Measurements from ENCODE around the gene NLRC3.

DNA sequence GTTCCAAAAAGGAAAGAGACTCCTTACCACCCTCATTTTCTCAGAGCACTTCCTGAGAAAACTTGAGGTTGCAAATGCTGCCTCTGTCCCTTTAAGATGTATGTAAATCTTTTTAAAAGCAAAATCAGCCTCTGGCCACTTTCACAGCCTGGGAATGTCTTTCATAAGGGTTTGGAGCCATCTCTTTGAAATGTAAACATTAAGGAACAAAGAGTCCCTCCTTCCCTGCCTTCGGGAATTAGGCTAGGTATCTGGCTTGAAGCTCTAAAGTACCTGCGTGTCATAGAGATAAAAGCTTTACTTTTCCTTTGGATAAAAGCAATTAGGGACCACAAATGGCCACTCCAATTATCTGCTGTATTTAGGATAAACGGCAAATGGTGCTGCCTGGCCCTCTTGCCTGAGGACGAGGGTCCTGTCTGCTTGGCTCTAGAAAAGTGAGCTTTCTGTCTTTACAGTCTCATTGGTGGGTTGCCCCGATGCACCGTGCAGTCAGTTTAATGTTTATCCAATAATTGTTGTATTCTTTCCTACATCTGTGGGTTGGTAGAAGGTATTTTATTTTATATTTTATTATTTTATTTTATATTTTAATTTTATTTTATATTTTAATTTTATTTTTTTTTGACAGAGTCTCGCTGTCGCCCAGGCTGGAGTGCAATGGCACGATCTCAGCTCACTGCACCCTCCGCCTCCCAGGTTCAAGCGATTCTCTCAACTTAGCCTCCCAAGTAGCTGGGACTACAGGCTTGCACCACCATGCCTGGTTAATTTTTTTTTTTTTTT lies 23.9 kb downstream of the NLRC3 start:
- TF ChIP-seq ZNF274 (IDR thresholded peaks at IDR 0.05; ENCODE audit: low read depth, low read length) (no peak), YY1 (IDR thresholded peaks at IDR 0.05; ENCODE audit: insufficient read depth, insufficient read length) (no peak)
